SJCRH30 (cell line): ENCODE data around the gene DNAI4. TPM values are rescaled to one million over a fixed set of nuclear protein-coding genes. Genes with fewer than 3 reads are reported as not detected.
"Not testable (repeated sequence)": the region's sequence is repeated elsewhere in the genome, so short reads cannot be mapped to it uniquely, and the experiment has no call there.

ENCODE experiments used
- DNase-seq, 2 experiments: peaks; one replicate each; pipeline ENCODE4 v3.0.0-alpha.2; 2015 to 2020
- H3K27ac ChIP-seq: fragments of 250-450 bp; sonication (Bioruptor Pico); 2 replicates; pipeline ENCODE4 v1.5.1; 2020; ENCODE audit warnings: mild to moderate bottlenecking, moderate library complexity
- H3K27me3 ChIP-seq: fragments of 250-450 bp; sonication (Bioruptor Pico); 2 replicates; pipeline ENCODE4 v1.5.1; 2020; ENCODE audit warnings: mild to moderate bottlenecking, moderate library complexity
- H3K36me3 ChIP-seq: fragments of 250-450 bp; sonication (Bioruptor Pico); 2 replicates; pipeline ENCODE4 v1.5.1; 2020; ENCODE audit warnings: mild to moderate bottlenecking, moderate library complexity
- H3K4me1 ChIP-seq: fragments of 250-450 bp; sonication (Bioruptor Pico); 2 replicates; pipeline ENCODE4 v1.5.1; 2020; ENCODE audit warnings: mild to moderate bottlenecking, moderate library complexity
- H3K4me3 ChIP-seq: fragments of 250-450 bp; sonication (Bioruptor Pico); 2 replicates; pipeline ENCODE4 v1.5.1; 2020; ENCODE audit warnings: mild to moderate bottlenecking, moderate library complexity
- H3K9me3 ChIP-seq: fragments of 250-450 bp; sonication (Bioruptor Pico); replicated peaks from 2 replicates; pipeline ENCODE4 v1.5.1; 2020; ENCODE audit warnings: mild to moderate bottlenecking, moderate library complexity
- total RNA-seq: library from RNA; depleted of rRNA; stranded (reverse); fragments of >200 nt; shearing (Covaris generic); gene quantifications from 2 replicates; pipeline ENCODE4 v1.2.3, GENCODE V29; 2014; rRNA removed

The DNAI4 gene, protein sequence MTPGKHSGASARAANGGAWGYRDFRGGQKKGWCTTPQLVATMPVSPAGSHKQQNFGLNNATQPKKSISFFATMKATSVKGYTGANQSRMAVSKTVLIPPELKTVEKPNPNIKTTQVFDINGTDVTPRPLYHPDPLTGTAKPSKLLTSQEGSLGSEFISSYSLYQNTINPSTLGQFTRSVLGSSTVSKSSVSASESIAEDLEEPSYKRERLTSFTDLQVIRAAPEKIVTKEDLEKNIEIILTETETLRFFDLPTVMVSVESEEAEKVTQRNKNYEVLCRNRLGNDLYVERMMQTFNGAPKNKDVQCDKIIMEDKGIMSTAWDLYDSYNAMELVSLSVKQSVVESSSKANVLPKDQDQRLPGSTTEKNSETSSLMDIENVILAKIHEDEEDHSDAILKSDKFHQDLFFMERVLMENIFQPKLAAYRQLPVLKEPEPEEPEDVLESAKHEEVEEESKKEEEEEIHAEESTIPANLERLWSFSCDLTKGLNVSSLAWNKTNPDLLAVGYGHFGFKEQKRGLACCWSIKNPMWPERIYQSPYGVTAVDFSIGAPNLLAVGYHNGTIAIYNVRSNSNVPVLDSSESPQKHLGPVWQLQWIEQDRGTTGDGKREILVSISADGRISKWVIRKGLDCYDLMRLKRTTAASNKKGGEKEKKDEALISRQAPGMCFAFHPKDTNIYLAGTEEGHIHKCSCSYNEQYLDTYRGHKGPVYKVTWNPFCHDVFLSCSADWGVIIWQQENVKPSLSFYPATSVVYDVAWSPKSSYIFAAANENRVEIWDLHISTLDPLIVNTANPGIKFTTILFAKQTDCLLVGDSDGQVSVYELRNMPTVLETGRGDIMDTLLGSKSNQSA
- total RNA-seq, result 0.32 and 0.68 TPM in 2 replicates

DNA sequence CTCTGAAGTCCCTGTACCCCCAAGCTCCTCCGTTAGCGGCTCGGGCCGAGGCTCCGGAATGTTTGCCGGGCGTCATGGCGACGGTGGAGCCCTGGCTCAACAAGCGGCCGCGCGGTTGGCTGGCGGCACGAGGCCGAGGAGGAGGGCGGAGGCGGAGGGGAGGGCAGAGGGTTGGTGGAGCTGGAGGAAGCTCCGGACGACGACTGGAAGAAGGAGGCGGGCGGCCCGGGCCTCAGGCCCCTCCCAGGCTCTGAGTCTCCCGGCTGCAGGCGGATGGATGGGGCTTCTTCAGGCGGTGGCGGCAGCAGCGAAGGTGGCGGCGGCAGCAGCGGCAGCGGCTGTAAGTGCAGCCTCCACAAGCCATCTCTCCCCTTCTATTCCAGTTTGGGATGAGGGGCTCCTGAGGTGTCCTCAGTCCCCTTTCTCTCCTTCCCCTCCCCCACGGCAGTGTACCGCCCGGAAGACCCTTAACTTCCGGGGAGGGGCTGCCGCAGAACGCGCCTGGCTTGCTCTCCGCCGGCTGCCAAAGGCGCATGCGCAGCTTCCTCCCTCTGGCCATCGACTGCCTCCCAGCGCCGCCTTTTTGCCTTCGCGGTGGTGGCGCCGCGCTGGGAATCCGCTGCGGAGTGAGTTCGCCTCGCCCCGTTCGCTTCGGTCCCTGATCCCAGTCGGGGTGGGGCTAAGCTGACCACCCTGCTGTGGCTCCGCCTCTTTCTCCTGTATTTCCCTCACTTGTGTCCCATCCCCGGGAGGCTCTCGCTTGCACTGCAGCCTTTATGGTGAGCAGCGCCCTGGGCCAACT is at the start of gene DNAI4, which contains the start of gene MIER1:
Gene DNAI4 (minus strand): TSS at position 101 of the 802 bp plus-strand sequence. CDS start 25 bp downstream, at position 76.
Gene MIER1 (plus strand): TSS at position 235 of the 802 bp plus-strand sequence. CDS start 39 bp downstream, at position 274.
- Histone ChIP-seq H3K9me3 (no peaks in the 10 kb centered on the region), H3K4me1 (peaks cover 11% of the 10 kb centered on the region), H3K27ac (peak within 1 kb of the TSS; percentile 73), H3K4me3 (peak within 1 kb of the TSS; percentile 80), H3K27me3 (no peaks in the 10 kb centered on the region), H3K36me3 (no peaks in the 10 kb centered on the region)
- DNase-seq, result peak; percentile 98 to 99

- H3K27ac ChIP-seq, result no peak overlapping the region
- DNase-seq, result no peak
- H3K27me3 ChIP-seq, result no peaks in the 10 kb centered on the region
- H3K4me3 ChIP-seq, result no peak overlapping the region
- H3K36me3 ChIP-seq, result peaks cover 65% of the 10 kb centered on the region
- H3K4me1 ChIP-seq, result no peaks in the 10 kb centered on the region
- H3K9me3 ChIP-seq, result no peaks in the 10 kb centered on the region
Measured at GRCh38 chr1:66968574-66968973, 43.9 kb upstream of the DNAI4 start.

- peaks cover 73% of the 10 kb centered on the region for H3K36me3 ChIP-seq
- not testable (repeated sequence) for H3K27me3 ChIP-seq, H3K4me3 ChIP-seq, H3K27ac ChIP-seq, DNase-seq, H3K9me3 ChIP-seq, H3K4me1 ChIP-seq
Measured at GRCh38 chr1:66966188-66966873, 41.7 kb upstream of the DNAI4 start.

GRCh38 chr1:66957938-66958337 is 33.3 kb upstream of the DNAI4 start:
- H3K27me3 ChIP-seq, result no peaks in the 10 kb centered on the region
- H3K27ac ChIP-seq, result no peak overlapping the region
- H3K4me3 ChIP-seq, result no peak overlapping the region
- H3K36me3 ChIP-seq, result peaks cover 46% of the 10 kb centered on the region
- no peaks in the 10 kb centered on the region for H3K4me1 ChIP-seq
- no peaks in the 10 kb centered on the region for H3K9me3 ChIP-seq
- no peak for DNase-seq

GRCh38 chr1:66954208-66954607 is 29.6 kb upstream of the DNAI4 start:
- Histone ChIP-seq H3K27me3 (no peaks in the 10 kb centered on the region), H3K4me1 (no peaks in the 10 kb centered on the region), H3K27ac (no peak overlapping the region), H3K36me3 (peaks cover 28% of the 10 kb centered on the region), H3K4me3 (no peak overlapping the region), H3K9me3 (no peaks in the 10 kb centered on the region)
- no peak for DNase-seq

DNA sequence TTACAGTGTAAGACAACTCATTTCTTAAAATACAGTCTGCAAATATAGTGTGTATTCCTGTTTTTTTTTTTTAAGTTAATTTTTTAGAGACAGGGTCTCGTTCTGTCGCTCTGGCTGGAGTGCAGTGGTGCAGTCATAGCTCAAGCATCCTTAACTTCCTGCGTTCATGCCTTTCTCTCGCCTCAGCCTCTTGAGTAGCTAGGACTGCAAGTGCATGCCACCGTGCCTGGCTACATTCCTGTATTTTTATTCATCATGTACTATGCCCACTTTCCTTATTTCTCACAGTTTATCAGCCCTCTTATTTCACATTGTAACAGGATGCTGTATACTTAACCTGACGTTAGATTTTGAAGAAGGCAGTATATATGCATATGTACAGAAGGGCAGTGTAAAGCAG is 26.9 kb upstream of the DNAI4 start:
- H3K9me3 ChIP-seq, result no peaks in the 10 kb centered on the region
- H3K27me3 ChIP-seq, result no peaks in the 10 kb centered on the region
- H3K4me3 ChIP-seq, result no peak overlapping the region
- H3K36me3 ChIP-seq, result peaks cover 26% of the 10 kb centered on the region
- DNase-seq, result no peak
- no peak overlapping the region for H3K27ac ChIP-seq
- no peaks in the 10 kb centered on the region for H3K4me1 ChIP-seq

DNA sequence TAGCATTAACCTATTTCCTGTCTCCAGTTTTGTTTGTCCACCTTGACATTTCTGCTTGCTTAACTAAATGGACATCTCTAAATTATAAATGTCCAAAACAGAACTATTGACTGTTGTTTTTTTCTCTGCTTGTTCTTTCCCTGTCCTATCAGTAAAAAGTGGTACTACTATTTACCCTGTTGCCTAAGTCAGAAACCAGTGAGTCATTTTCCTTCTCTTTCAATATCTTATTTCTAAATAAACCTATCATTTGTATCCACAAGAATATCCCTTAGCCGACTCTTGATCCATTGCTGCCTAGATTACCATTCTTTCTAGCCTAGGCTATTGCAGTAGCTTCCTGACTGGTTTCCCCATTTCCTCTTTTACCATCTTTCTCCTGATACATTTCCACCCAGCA is 22.6 kb upstream of the DNAI4 start:
- no peaks in the 10 kb centered on the region for H3K27me3 ChIP-seq
- peaks cover 38% of the 10 kb centered on the region for H3K36me3 ChIP-seq
- H3K27ac ChIP-seq, result no peak overlapping the region
- no peaks in the 10 kb centered on the region for H3K4me1 ChIP-seq
- H3K4me3 ChIP-seq, result no peak overlapping the region
- no peaks in the 10 kb centered on the region for H3K9me3 ChIP-seq
- no peak for DNase-seq

DNA sequence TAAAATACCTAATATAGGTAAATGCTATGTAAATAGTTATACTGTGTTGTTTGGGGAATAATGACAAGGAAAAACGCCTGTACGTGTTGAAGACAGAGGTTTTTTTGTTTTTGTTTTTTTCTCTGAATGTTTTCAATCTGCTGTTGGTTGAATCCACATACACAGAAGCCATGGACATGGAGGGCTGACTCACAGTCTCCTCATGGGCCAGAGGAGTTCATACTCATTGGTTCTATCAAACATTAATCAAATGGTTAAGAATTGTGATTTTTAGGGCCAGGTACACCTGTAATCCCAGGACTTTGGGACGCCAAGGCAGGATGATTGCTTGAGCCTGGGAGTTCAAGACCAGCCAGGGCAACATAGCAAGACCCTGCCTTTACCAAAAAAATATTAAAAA is 20.7 kb upstream of the DNAI4 start:
- H3K4me1 ChIP-seq, result no peaks in the 10 kb centered on the region
- no peaks in the 10 kb centered on the region for H3K27me3 ChIP-seq
- H3K36me3 ChIP-seq, result peaks cover 40% of the 10 kb centered on the region
- no peak overlapping the region for H3K4me3 ChIP-seq
- no peak overlapping the region for H3K27ac ChIP-seq
- no peak for DNase-seq
- no peaks in the 10 kb centered on the region for H3K9me3 ChIP-seq

DNA sequence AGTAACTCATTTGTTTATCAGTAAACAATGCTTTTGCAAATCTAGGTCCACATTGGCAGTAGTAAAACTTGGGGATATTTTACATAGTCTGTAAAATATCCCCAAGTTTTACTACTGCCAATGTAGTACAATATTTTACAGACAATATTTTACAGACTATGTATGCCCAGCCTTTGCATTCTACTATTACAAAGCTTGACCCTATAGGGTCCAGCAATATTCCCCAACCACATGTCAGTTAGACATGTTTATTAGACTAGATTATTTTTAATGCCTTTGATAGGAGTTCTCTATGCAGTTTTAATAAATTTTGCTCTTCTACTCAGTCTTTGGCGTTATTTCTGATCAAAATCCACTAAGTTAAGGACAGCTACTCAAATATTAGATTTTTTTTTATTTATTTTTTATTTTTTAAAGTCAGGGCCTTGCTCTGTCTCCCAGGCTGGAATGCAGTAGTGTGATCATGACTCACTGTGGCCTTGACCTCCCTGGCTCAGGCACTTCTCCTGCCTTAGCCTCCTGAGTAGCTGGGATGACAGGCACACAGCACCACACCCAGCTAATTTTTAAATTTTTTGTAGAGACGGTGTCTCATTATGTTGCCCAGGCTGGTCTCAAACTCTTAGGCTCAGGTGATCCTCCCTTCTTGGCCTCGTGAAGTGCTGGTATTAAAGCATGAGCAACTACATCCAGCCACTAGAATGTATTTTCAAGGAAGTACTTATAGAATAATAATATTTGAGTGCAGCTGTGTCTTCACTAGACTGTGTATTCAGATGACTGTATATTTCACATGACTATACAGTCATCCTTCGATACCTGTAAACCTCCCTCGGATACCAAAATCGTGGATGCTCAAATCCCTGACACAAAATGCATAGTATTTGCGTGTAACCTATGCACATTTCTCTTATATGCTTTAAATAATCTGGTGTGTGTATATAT is 19.9 kb upstream of the DNAI4 start:
- Histone ChIP-seq H3K4me3 (no peak overlapping the region), H3K27ac (no peak overlapping the region), H3K27me3 (no peaks in the 10 kb centered on the region), H3K36me3 (peaks cover 40% of the 10 kb centered on the region), H3K4me1 (0 out of 2 replicates have a peak, but pooled peaks cover under 1% of the 10 kb centered on the region), H3K9me3 (no peaks in the 10 kb centered on the region)
- DNase-seq, result no peak

DNA sequence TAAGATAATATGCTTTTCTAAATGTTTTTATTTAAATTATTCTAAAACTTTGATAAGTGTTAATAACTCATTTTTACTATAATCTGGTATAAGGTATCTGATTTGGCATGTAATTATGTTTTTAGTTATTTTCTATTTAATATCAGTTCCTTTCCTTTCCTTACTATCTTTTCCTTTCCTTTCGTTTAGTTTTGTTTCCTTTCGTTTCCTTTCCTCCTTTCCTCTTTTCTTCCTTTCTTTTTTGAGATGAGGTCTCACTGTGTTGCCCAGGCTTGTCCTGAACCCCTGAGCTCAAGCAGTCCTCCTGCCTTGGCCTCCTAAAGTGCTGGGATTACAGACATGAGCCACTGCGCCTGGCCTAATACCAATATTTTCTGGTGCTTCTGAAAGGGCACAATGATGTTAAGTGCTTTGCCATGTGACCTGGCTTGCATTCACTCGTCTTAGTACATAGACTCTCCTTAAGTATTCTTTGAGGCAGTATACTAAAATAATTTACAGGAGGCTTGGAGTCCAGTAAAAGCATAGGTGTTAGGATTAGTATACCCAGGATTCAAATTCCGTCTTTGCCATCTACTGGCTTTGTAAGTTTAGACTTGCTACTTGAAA is 18.8 kb upstream of the DNAI4 start:
- H3K27ac ChIP-seq, result no peak overlapping the region
- no peak for DNase-seq
- H3K4me1 ChIP-seq, result peaks cover 12% of the 10 kb centered on the region
- H3K36me3 ChIP-seq, result peaks cover 31% of the 10 kb centered on the region
- no peaks in the 10 kb centered on the region for H3K27me3 ChIP-seq
- no peaks in the 10 kb centered on the region for H3K9me3 ChIP-seq
- no peak overlapping the region for H3K4me3 ChIP-seq

- no peak for DNase-seq
- Histone ChIP-seq H3K27me3 (no peaks in the 10 kb centered on the region), H3K27ac (no peak overlapping the region)
Measured at GRCh38 chr1:66940981-66941380, 16.3 kb upstream of the DNAI4 start.

GRCh38 chr1:66938613-66939012 is 14.0 kb upstream of the DNAI4 start:
- Histone ChIP-seq H3K36me3 (peaks cover 18% of the 10 kb centered on the region), H3K4me3 (no peak overlapping the region), H3K27me3 (no peaks in the 10 kb centered on the region), H3K4me1 (peaks cover 17% of the 10 kb centered on the region), H3K9me3 (no peaks in the 10 kb centered on the region), H3K27ac (no peak overlapping the region; the same call in 1 of the 2 replicates)
- no peak for DNase-seq

More at GRCh38 chr1:66940981-66941380, 16.3 kb upstream of the DNAI4 start:
- Histone ChIP-seq H3K4me3 (no peak overlapping the region), H3K4me1 (peaks cover 13% of the 10 kb centered on the region), H3K9me3 (no peaks in the 10 kb centered on the region), H3K36me3 (peaks cover 26% of the 10 kb centered on the region)
